ENCODE results near the gene KCNK13. TPM values are rescaled to one million over a fixed set of nuclear protein-coding genes. Genes with fewer than 3 reads are reported as not detected.

The KCNK13 gene
- total and polyA plus RNA-seq, 2 of the 13 experiments (the other 11 are each of a cell fraction or from before 2014, with no cell fraction given) = 0.08 to 0.29 TPM

DNA sequence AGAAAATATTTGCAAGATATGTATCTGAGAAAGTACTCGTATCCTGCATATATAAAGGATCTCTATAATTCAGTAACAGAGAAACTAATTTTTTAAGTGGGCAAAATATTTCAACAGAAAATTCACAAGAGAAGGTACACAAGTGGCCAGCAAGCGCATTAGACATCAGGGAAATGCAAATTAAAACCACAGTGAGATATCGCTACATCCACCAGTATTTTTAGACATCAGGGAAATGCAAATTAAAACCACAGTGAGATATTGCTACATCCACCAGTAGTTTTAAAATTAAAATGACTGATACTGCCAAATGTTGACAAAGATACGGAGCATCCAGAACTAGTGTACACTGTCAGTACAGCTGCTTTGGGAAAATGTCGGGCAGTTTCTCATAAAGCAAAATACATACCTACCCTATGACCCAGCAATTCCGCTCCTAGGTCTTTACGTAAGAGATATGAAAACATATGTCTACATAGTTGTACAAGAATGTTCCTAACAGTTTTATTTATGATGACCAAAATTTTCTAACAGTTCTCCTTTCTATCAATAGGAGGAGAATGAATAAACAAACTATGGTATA is 2.8 kb upstream of the KCNK13 start (continued):
- TF ChIP-seq ZNF431 (CRISPR knock-in tag; IDR thresholded peaks at IDR 0.05; ENCODE audit: borderline replicate concordance, low read depth) (no peak), FOXC1 (CRISPR knock-in tag; IDR thresholded peaks at IDR 0.05; ENCODE audit: borderline replicate concordance) (no peak), ATF7 (IDR thresholded peaks at IDR 0.05) (no peak), ATF7 (CRISPR knock-in tag; IDR thresholded peaks at IDR 0.05) (no peak), JARID2 (CRISPR knock-in tag; IDR thresholded peaks at IDR 0.05; ENCODE audit: insufficient replicate concordance) (no peak), CENPX (CRISPR knock-in tag; IDR thresholded peaks at IDR 0.05) (no peak), DNMT1 (CRISPR knock-in tag; IDR thresholded peaks at IDR 0.05) (no peak)
- TF ChIP-seq, protein P1, sequence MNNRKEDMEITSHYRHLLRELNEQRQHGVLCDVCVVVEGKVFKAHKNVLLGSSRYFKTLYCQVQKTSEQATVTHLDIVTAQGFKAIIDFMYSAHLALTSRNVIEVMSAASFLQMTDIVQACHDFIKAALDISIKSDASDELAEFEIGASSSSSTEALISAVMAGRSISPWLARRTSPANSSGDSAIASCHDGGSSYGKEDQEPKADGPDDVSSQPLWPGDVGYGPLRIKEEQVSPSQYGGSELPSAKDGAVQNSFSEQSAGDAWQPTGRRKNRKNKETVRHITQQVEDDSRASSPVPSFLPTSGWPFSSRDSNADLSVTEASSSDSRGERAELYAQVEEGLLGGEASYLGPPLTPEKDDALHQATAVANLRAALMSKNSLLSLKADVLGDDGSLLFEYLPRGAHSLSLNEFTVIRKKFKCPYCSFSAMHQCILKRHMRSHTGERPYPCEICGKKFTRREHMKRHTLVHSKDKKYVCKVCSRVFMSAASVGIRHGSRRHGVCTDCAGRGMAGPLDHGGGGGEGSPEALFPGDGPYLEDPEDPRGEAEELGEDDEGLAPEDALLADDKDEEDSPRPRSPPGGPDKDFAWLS (CRISPR knock-in tag; IDR thresholded peaks at IDR 0.05; ENCODE audit: borderline replicate concordance) = no peak
- TF ChIP-seq, protein P2, sequence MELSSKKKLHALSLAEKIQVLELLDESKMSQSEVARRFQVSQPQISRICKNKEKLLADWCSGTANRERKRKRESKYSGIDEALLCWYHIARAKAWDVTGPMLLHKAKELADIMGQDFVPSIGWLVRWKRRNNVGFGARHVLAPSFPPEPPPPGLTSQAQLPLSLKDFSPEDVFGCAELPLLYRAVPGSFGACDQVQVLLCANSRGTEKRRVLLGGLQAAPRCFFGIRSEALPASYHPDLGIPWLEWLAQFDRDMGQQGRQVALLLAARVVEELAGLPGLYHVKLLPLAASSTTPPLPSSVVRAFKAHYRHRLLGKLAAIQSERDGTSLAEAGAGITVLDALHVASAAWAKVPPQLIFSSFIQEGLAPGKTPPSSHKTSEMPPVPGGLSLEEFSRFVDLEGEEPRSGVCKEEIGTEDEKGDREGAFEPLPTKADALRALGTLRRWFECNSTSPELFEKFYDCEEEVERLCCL (CRISPR knock-in tag; IDR thresholded peaks at IDR 0.05; ENCODE audit: borderline replicate concordance) = no peak

Measured in HepG2 (cell line).